SK-N-SH treated with all-trans-retinoic acid at 6 μM for 48 hours (cell line): ENCODE measurements around the gene SOX13.

Experiments used
- ATAC-seq: fragments of 200-7000 bp; cut with Tn5 transposase; 3 replicates; pipeline ENCODE4 v1.9.1; 2020; ENCODE audit warnings: mild to moderate bottlenecking, moderate library complexity
- ARNTL ChIP-seq: fragments of 450-650 bp; formaldehyde crosslinking; IDR thresholded peaks from 2 replicates; pipeline ENCODE4 v1.5.0; 2020; ENCODE audit warnings: low read depth, mild to moderate bottlenecking, moderate library complexity, borderline replicate concordance
- BACH2 ChIP-seq: fragments of 250-450 bp; sonication (Bioruptor Pico); IDR thresholded peaks from 2 replicates; pipeline ENCODE4 v1.9.0; 2021; ENCODE audit warnings: mild to moderate bottlenecking, borderline replicate concordance
- CREB5 ChIP-seq: fragments of 250-450 bp; sonication (Bioruptor Pico); IDR thresholded peaks from 2 replicates; pipeline ENCODE4 v1.5.1; 2020; ENCODE audit warnings: low read depth, mild to moderate bottlenecking, moderate library complexity
- CSDC2 ChIP-seq: fragments of 250-450 bp; sonication (Bioruptor Pico); IDR thresholded peaks from 2 replicates; pipeline ENCODE4 v1.5.0; 2020; ENCODE audit warnings: mild to moderate bottlenecking, moderate library complexity
- ESRRG ChIP-seq: fragments of 250-450 bp; sonication (Bioruptor Pico); IDR thresholded peaks from 2 replicates; pipeline ENCODE4 v1.6.1; 2021; ENCODE audit warnings: mild to moderate bottlenecking
- ISL1 ChIP-seq: fragments of 250-450 bp; sonication (Bioruptor Pico); IDR thresholded peaks from 2 replicates; pipeline ENCODE4 v2.1.2; 2022; ENCODE audit warnings: mild to moderate bottlenecking, moderate library complexity
- OSR1 ChIP-seq: fragments of 250-450 bp; sonication (Bioruptor Pico); IDR thresholded peaks from 2 replicates; pipeline ENCODE4 v1.8.0; 2022; ENCODE audit warnings: moderate library complexity, mild to moderate bottlenecking, inconsistent platforms
- POU6F1 ChIP-seq: fragments of 250-450 bp; sonication (Bioruptor Pico); IDR thresholded peaks from 2 replicates; pipeline ENCODE4 v1.8.0; 2021; ENCODE audit warnings: low read depth, mild to moderate bottlenecking, moderate library complexity, borderline replicate concordance
- PPARA ChIP-seq: fragments of 250-450 bp; sonication (Bioruptor Pico); IDR thresholded peaks from 2 replicates; pipeline ENCODE4 v1.5.0; 2020; ENCODE audit warnings: mild to moderate bottlenecking, borderline replicate concordance
- SNAI2 ChIP-seq: fragments of 250-450 bp; sonication (Bioruptor Pico); IDR thresholded peaks from 2 replicates; pipeline ENCODE4 v1.5.0; 2020; ENCODE audit warnings: mild to moderate bottlenecking, moderate library complexity
- TCF4 ChIP-seq: fragments of 250-450 bp; sonication (Bioruptor Pico); IDR thresholded peaks from 2 replicates; pipeline ENCODE4 v1.8.0; 2021; ENCODE audit warnings: mild to moderate bottlenecking, moderate library complexity, borderline replicate concordance
- TOX ChIP-seq: fragments of 250-450 bp; sonication (Bioruptor Pico); IDR thresholded peaks from 2 replicates; pipeline ENCODE4 v1.8.0; 2021; ENCODE audit warnings: mild to moderate bottlenecking, moderate library complexity, borderline replicate concordance
- TSHZ2 ChIP-seq: fragments of 250-450 bp; sonication (Bioruptor Pico); IDR thresholded peaks from 2 replicates; pipeline ENCODE4 v1.5.0; 2020; ENCODE audit warnings: mild to moderate bottlenecking, moderate library complexity
- ZC3H10 ChIP-seq: fragments of 250-450 bp; sonication (Bioruptor Pico); IDR thresholded peaks from 2 replicates; pipeline ENCODE4 v1.5.1; 2021; ENCODE audit warnings: mild to moderate bottlenecking, moderate library complexity
- ZFP3 ChIP-seq: fragments of 250-450 bp; sonication (Bioruptor Pico); IDR thresholded peaks from 2 replicates; pipeline ENCODE4 v1.5.0; 2020; ENCODE audit warnings: mild to moderate bottlenecking, moderate library complexity
- ZFP30 ChIP-seq: fragments of 450-650 bp; formaldehyde crosslinking; IDR thresholded peaks from 2 replicates; pipeline ENCODE4 v1.5.0; 2022; ENCODE audit warnings: mild to moderate bottlenecking, moderate library complexity
- ZNF565 ChIP-seq: fragments of 450-650 bp; formaldehyde crosslinking; conservative IDR thresholded peaks from 2 replicates; pipeline ENCODE4 v1.5.0; 2020; ENCODE audit warnings: low read depth, mild to moderate bottlenecking, moderate library complexity
- ZNF70 ChIP-seq: fragments of 450-650 bp; formaldehyde crosslinking; IDR thresholded peaks from 2 replicates; pipeline ENCODE4 v1.5.0; 2020; ENCODE audit warnings: mild to moderate bottlenecking, moderate library complexity

SOX13 gene

GRCh38 chr1:204139952-204140351, 67.0 kb downstream of the SOX13 start:
- TF ChIP-seq TOX (CRISPR knock-in tag) (no peak), CREB5 (no peak), OSR1 (no peak), PPARA (CRISPR knock-in tag) (no peak), CSDC2 (CRISPR knock-in tag) (no peak), TSHZ2 (CRISPR knock-in tag) (no peak)
- TF ChIP-seq, all 23 proteins: peak for 0
- no peak for ATAC-seq

GRCh38 chr1:204141131-204141530, 68.2 kb downstream of the SOX13 start:
- no peak for ATAC-seq
- no peak for TF ChIP-seq TOX (CRISPR knock-in tag)
- TF ChIP-seq CREB5 = no peak
- TF ChIP-seq ZC3H10 (CRISPR knock-in tag) = no peak
- no peak for TF ChIP-seq ARNTL (CRISPR knock-in tag)
- TF ChIP-seq BACH2 (CRISPR knock-in tag) = no peak
- no peak for TF ChIP-seq CSDC2 (CRISPR knock-in tag)
- no peak for TF ChIP-seq TSHZ2 (CRISPR knock-in tag)
- no peak for TF ChIP-seq POU6F1 (CRISPR knock-in tag)
- TF ChIP-seq ZNF70 (CRISPR knock-in tag) = no peak
- TF ChIP-seq ISL1 (CRISPR knock-in tag) = no peak
- no peak for TF ChIP-seq TCF4 (CRISPR knock-in tag)
- no peak for TF ChIP-seq ESRRG
- no peak for TF ChIP-seq SNAI2 (CRISPR knock-in tag)
- TF ChIP-seq ZFP3 = no peak
- TF ChIP-seq PPARA (CRISPR knock-in tag) = no peak
- TF ChIP-seq ZNF565 (CRISPR knock-in tag) = no peak

- no peak for TF ChIP-seq ESRRG
- TF ChIP-seq TCF4 (CRISPR knock-in tag) = no peak
- TF ChIP-seq ZFP30 (CRISPR knock-in tag) = no peak
- TF ChIP-seq ZNF565 (CRISPR knock-in tag) = no peak
- no peak for TF ChIP-seq POU6F1 (CRISPR knock-in tag)
- TF ChIP-seq CSDC2 (CRISPR knock-in tag) = no peak
- no peak for TF ChIP-seq OSR1
- no peak for ATAC-seq
Observed at GRCh38 chr1:204142032-204142974, 69.4 kb downstream of the SOX13 start.
